Smooth muscle cell (in vitro differentiated cells): ENCODE results near the gene KCTD16. TPM values are rescaled to one million over a fixed set of nuclear protein-coding genes. Genes with fewer than 3 reads are reported as not detected.

Source experiments
- DNase-seq: peaks from one replicate; lab custom pipeline; 2025; ENCODE audit not compliant: unreplicated experiment; lab: John Stamatoyannopoulos, UW
- H2AFZ ChIP-seq: fragments of 200-600 bp; sonication (generic); 2 replicates; pipeline ENCODE4 v1.6.0; 2016; ENCODE audit warnings: antibody characterized with exemption, low read depth, mild to moderate bottlenecking
- H3F3A ChIP-seq: fragments of 200-600 bp; sonication (generic); 2 replicates; pipeline ENCODE4 v1.6.0; 2017; ENCODE audit warnings: antibody characterized with exemption, low read depth
- H3K27ac ChIP-seq: fragments of 200-600 bp; sonication (generic); 2 replicates; pipeline ENCODE4 v1.5.1; 2016; ENCODE audit warnings: low read depth, mild to moderate bottlenecking
- H3K27me3 ChIP-seq: fragments of 200-600 bp; sonication (generic); 2 replicates; pipeline ENCODE4 v1.6.1; 2016; ENCODE audit warnings: low read depth, mild to moderate bottlenecking
- H3K36me3 ChIP-seq: fragments of 200-600 bp; sonication (generic); 2 replicates; pipeline ENCODE4 v1.5.1; 2016; ENCODE audit warnings: low read depth
- H3K4me1 ChIP-seq: fragments of 200-600 bp; sonication (generic); 2 replicates; pipeline ENCODE4 v1.5.1; 2016; ENCODE audit warnings: low read depth
- H3K4me2 ChIP-seq: fragments of 200-600 bp; sonication (generic); 2 replicates; pipeline ENCODE4 v1.6.0; 2016; ENCODE audit warnings: mild to moderate bottlenecking
- H3K4me3 ChIP-seq: fragments of 200-600 bp; sonication (generic); 2 replicates; pipeline ENCODE4 v1.5.1; 2016; ENCODE audit warnings: mild to moderate bottlenecking
- H3K79me2 ChIP-seq: fragments of 200-600 bp; sonication (generic); 2 replicates; pipeline ENCODE4 v1.6.0; 2016; ENCODE audit warnings: low read depth, mild to moderate bottlenecking
- H3K9ac ChIP-seq: fragments of 200-600 bp; sonication (generic); 2 replicates; pipeline ENCODE4 v1.6.0; 2016; ENCODE audit warnings: low read depth
- H3K9me3 ChIP-seq: fragments of 200-600 bp; sonication (generic); replicated peaks from 2 replicates; pipeline ENCODE4 v1.5.1; 2016; ENCODE audit warnings: low read depth
- H4K20me1 ChIP-seq: fragments of 200-600 bp; sonication (generic); 2 replicates; pipeline ENCODE4 v1.6.0; 2016; ENCODE audit warnings: low read depth
- WGBS: methylation state at CpG from one replicate; pipeline ENCODE4 v1.1.7; 2016; ENCODE audit warnings: low lambda C conversion rate; 5-methylcytosine and 5-hydroxymethylcytosine counted together
- polyA plus RNA-seq: library from polyadenylated mRNA; unstranded; fragments of >200 nt; fragmentation: Nextera tagmentation; extraction: Ambion mirVana; gene quantifications from 2 replicates; pipeline ENCODE4 v1.2.1, GENCODE V29; 2016
- total RNA-seq: library from RNA; depleted of rRNA; stranded (reverse); fragments of >200 nt; gene quantifications from 2 replicates; pipeline ENCODE4 v1.2.3, GENCODE V29; 2014
- TF ChIP-seq, protein P1 (sequence below): fragments of 200-600 bp; sonication (generic); IDR thresholded peaks from 2 replicates; pipeline ENCODE4 v1.5.1; 2017; ENCODE audit warnings: borderline replicate concordance, mild to moderate bottlenecking, antibody characterized with exemption; ENCODE audit not compliant: insufficient read depth, poor library complexity, severe bottlenecking

KCTD16 gene
- total and polyA plus RNA-seq, 2 experiments from 2014 or later = 1.6 to 11.1 TPM

DNA sequence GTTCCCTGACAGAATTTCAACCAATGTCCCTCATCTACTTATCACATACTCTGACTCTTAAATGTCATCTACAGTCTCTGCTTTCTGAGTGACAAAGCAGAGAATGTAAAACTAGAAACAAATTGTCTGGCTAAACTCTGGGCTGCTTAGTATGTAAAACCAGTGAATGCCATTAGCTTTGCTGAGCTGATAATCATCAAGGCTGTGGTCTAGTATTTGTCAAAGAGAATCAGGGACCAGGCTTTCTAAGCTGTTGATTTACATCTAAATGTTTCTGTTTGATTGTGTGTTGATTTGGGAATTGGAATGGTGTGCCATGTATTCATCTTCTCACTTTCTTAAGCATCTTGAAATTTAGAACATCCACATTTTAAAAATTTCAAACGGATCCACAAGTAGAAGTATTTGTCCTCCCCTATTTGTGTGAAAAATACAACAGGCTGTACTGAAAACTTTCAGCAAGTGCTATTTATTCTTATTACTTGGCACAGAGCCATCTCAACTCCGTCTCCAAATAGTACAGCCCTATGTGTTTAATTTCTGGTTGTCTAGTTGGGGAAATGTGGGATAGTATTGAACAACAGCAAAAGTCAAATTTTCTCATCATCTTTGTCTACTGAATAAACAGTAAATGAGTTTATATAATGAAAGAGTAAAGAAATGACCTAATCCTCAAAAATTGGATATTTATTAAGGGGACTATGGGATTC lies 251.5 kb downstream of the KCTD16 start:
- 24% methylated on average over 2 of the region's 2 CpGs for WGBS
- DNase-seq = no peak

DNA sequence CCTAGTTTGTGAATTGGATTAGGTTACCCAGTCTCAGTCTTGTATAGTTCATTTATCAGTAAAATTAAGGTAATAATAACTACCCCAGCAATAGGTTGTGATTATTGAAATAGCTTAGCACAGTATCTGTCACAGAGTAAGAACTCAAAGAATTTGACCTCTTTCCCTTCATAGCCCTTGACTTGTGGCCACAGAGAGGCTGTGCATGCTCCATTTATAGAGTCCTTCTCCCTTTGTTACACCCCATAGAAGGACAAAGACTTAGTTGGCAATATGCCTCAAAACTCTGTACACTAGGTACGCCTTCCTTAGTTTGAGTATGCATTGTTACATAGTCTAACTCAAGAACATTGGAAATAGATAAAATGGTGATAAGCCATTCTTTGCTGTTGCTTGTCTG lies 257.2 kb downstream of the KCTD16 start:
- Histone ChIP-seq H3K79me2 (no peaks in the 10 kb centered on the region), H3K4me2 (no peak overlapping the region), H3K36me3 (no peaks in the 10 kb centered on the region), H4K20me1 (peaks cover 21% of the 10 kb centered on the region), H3F3A (no peaks in the 10 kb centered on the region), H3K9me3 (no peaks in the 10 kb centered on the region), H3K27me3 (no peaks in the 10 kb centered on the region), H2AFZ (no peak overlapping the region), H3K4me1 (no peaks in the 10 kb centered on the region), H3K4me3 (no peak overlapping the region), H3K9ac (no peak overlapping the region), H3K27ac (no peak overlapping the region)
- no peak for DNase-seq
- TF ChIP-seq, protein P1, sequence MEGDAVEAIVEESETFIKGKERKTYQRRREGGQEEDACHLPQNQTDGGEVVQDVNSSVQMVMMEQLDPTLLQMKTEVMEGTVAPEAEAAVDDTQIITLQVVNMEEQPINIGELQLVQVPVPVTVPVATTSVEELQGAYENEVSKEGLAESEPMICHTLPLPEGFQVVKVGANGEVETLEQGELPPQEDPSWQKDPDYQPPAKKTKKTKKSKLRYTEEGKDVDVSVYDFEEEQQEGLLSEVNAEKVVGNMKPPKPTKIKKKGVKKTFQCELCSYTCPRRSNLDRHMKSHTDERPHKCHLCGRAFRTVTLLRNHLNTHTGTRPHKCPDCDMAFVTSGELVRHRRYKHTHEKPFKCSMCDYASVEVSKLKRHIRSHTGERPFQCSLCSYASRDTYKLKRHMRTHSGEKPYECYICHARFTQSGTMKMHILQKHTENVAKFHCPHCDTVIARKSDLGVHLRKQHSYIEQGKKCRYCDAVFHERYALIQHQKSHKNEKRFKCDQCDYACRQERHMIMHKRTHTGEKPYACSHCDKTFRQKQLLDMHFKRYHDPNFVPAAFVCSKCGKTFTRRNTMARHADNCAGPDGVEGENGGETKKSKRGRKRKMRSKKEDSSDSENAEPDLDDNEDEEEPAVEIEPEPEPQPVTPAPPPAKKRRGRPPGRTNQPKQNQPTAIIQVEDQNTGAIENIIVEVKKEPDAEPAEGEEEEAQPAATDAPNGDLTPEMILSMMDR = no peak
- WGBS = 83% methylated on average over 1 of the region's 1 CpG

More for the DNA sequence above, 251.5 kb downstream of the KCTD16 start:
- peak overlapping the region; percentile 46 for H3K4me2 ChIP-seq
- H3K27ac ChIP-seq = peak overlapping the region; percentile 32
- peaks cover 20% of the 10 kb centered on the region for H4K20me1 ChIP-seq
- no peaks in the 10 kb centered on the region for H3K9me3 ChIP-seq
- peaks cover 17% of the 10 kb centered on the region for H3K4me1 ChIP-seq
- no peaks in the 10 kb centered on the region for H3F3A ChIP-seq
- no peaks in the 10 kb centered on the region for H3K79me2 ChIP-seq
- TF ChIP-seq, protein P1 = no peak
- H3K36me3 ChIP-seq = peaks cover 5% of the 10 kb centered on the region
- H3K27me3 ChIP-seq = no peaks in the 10 kb centered on the region
- no peak overlapping the region for H2AFZ ChIP-seq
- H3K4me3 ChIP-seq = no peak overlapping the region
- H3K9ac ChIP-seq = no peak overlapping the region

DNA sequence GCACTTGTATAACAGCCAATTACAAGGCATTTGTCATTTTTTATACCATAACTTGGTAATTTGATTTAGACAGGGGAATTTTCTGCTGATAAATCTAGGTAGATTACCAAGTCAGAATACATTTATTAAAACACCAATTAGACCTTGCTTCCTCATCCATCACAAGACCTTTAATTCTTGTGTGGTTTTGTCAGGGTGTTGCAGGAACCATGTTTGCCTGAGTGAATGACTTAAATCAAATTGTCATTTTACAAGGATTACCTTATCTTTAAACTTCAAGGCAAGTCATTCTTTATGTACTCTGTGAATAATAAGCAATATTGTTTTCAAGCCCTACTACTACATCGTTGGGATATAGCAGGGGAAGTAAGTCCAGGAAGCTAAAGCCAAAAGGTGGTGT lies 257.7 kb downstream of the KCTD16 start:
- no peaks in the 10 kb centered on the region for H3K36me3 ChIP-seq
- H3K27me3 ChIP-seq = no peaks in the 10 kb centered on the region
- no peak overlapping the region for H3K4me3 ChIP-seq
- no peaks in the 10 kb centered on the region for H3K9me3 ChIP-seq
- TF ChIP-seq, protein P1 = no peak
- no peaks in the 10 kb centered on the region for H3K79me2 ChIP-seq
- H2AFZ ChIP-seq = no peak overlapping the region
- no peak for DNase-seq
- H3K4me1 ChIP-seq = peaks cover 2% of the 10 kb centered on the region
- H3K4me2 ChIP-seq = no peak overlapping the region
- no peak overlapping the region for H3K27ac ChIP-seq
- no peak overlapping the region for H3K9ac ChIP-seq
- H3F3A ChIP-seq = no peaks in the 10 kb centered on the region
- H4K20me1 ChIP-seq = peaks cover 21% of the 10 kb centered on the region
- 89% methylated on average over 1 of the region's 1 CpG for WGBS

DNA sequence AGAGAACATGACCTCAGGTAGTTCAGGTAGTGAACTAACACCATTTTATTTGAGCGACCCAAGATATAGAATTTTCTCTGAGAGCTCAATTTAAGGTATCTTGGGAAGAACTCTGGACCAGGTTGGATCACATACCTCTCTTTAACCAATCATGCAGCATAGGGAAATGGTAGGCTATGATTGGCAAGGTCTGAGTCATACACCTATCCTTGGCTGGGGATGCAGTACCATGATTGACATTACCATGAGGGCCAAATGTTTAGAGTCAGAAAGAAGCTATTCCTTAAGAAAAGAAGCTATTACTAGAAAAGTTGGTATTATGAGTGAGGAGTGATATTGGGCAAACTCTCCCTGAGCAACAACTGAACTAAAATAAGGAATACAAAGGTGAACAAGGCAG lies 258.7 kb downstream of the KCTD16 start:
- Histone ChIP-seq H3F3A (no peaks in the 10 kb centered on the region), H4K20me1 (peaks cover 27% of the 10 kb centered on the region), H3K9ac (no peak overlapping the region), H3K27ac (no peak overlapping the region), H3K4me2 (no peak overlapping the region), H2AFZ (no peak overlapping the region), H3K79me2 (no peaks in the 10 kb centered on the region), H3K4me3 (no peak overlapping the region), H3K27me3 (no peaks in the 10 kb centered on the region), H3K36me3 (no peaks in the 10 kb centered on the region), H3K4me1 (peaks cover 11% of the 10 kb centered on the region), H3K9me3 (no peaks in the 10 kb centered on the region)
- TF ChIP-seq, protein P1 = no peak
- 93% methylated on average over 1 of the region's 1 CpG for WGBS
- DNase-seq = no peak
